Stimulated activated CD8-positive, alpha-beta memory T cell treated with anti-CD3 and anti-CD28 coated beads, Interleukin-2, amount 100 ng/mL, for 48 hours (primary cell): ENCODE results near the gene FCF1.

Source experiments
- DNase-seq, 2 donors: peaks; one replicate each; pipeline ENCODE4 v3.0.0-alpha.2; 2020; ENCODE audit warnings: low read depth in 2 of 2

The FCF1 gene, protein sequence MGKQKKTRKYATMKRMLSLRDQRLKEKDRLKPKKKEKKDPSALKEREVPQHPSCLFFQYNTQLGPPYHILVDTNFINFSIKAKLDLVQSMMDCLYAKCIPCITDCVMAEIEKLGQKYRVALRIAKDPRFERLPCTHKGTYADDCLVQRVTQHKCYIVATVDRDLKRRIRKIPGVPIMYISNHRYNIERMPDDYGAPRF

DNA sequence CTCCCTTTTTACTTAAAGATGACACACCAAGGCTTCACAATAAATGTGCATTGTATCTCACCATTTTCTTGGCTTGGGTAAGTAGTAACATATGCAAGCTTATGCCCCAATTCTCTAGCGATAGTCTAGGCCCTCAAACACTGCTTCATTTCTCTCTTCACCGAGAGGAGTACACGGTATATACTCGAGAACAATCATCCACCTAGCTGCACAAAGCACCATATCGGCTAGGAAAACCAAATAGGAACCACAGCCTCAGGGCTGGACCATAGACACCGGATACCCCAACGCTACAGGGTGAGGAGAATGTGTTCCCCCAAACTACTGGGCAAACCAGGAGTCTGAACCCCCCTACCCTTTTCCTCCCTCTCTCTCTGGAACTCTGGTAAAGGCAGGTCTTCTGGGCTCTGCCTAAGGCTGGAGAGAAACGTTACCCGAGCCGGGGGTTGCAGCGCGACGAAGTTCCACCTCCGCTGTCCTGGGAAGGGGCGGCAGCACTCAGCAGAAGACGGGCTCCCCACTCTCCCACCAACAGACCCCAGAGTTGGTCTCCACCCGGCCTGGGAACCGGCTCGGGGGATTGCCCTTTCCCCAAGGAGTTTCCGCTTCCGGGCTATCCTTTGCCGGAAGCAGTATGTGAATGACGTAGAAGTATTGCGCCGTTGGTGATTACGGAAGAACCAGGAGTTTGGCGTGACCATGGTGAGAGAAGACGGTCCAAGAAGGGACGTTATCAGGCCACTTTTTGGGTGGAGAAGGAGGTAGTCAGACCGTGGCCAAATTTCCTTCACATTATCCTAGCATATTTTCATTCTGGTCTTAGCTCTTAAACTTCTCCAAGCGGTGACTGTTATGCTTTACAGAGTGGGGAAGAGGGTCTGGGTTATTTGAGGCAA, at the start of gene FCF1, which contains the start of gene AREL1:
Gene FCF1, plus strand, starts transcription at position 646 of the 896 bp plus-strand sequence. Its CDS starts 54 bp downstream, at position 700.
Gene AREL1, minus strand, starts transcription at position 582 of the 896 bp plus-strand sequence. CDS start 27,465 bp downstream, outside the sequence.
- DNase-seq, result peak; percentile 56 to 65

DNA sequence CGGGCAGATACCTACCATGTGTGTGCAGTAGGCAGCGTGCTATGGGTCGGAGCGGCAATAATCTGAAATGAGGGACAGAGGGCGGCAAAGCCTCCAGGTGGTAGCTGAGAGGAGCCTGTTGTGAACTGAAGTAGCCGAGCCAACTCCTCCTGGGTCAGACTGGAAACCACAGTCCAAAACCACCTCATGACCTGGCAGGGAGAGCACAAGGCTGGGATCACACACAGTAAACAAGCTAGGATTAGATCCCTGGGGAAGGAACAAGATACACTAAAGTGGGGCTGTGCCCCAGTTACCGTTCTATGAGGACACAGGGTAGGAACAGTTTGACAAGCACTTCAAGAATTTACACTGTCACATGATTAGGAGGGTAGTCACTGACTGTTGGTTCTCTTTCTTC, 49.1 kb upstream of the FCF1 start:
- DNase-seq, result no peak

DNA sequence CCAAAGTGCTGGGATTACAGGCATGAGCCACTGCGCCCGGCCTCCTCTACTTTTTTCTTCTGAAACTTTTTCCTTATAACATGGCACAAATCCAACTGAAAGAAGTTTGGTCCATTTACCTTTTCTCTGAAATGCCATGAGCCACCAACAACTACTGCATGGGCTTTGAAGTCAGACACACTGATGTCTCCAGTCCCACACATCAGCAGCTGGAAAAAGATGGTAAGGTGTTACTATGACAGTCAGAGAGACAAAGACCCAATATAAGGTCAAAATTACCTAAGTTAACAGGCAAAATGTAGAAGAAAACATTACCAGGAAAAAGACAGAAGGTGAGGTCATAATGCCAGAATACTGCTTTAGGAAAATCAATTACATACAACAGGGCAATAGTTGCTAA, 48.2 kb upstream of the FCF1 start:
- DNase-seq, result no peak

DNA sequence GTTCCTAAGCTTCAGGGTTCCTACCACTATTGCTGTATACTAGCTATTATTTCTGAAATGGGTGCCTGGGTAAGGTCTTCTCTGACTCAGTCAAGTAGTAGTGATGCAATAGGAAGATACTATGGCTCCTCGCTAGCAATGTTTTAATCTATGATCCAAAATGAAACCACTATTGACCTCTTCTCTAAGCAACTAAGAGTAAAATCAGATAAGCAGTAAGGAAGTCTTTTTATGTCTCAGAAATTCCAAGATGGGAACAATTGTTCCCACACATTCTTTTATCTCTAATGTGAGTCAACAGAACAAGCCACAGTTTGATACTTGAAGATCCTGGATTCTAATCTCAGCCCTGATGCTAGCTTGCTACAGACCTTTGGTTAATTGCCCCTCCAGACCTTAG, 45.2 kb upstream of the FCF1 start:
- DNase-seq, result no peak

DNA sequence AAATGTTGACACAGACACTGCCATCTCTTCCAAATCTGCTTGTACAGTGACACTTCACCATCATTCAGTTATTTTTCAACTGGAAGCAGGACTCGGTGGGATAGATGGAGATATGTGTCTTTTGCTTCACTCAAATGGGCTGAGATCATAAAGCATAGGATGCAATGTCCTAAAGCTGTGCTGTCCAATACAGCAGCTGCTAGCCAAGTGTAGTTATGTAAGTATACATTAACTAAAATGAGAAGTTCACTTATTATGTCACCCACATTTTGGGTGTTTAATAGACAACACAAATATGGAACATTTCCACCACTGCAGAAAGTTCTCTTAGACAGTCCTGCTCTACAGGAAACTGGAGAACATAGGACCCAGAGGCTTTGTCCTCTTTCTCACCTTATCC, 43.7 kb upstream of the FCF1 start:
- no peak for DNase-seq

DNA sequence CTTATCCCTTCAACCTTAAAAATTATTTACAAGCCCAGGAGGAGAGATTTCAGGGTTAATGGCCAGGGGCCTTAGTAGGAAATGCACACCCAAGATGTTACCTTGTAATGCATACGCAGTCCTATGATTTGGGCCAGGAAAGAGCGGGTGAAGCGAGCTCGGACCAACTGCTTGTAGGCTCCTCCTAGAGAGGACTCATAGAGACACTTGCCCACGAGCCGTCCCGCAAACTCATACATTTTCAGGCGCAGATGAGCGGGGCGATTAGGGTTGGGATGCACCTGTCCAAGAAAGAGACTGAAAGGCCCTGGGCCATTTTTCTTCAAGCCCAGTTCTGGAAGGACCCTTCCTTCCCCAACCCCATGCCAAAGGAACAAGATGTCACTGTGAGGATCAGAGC, 43.1 kb upstream of the FCF1 start:
- DNase-seq, result no peak

DNA sequence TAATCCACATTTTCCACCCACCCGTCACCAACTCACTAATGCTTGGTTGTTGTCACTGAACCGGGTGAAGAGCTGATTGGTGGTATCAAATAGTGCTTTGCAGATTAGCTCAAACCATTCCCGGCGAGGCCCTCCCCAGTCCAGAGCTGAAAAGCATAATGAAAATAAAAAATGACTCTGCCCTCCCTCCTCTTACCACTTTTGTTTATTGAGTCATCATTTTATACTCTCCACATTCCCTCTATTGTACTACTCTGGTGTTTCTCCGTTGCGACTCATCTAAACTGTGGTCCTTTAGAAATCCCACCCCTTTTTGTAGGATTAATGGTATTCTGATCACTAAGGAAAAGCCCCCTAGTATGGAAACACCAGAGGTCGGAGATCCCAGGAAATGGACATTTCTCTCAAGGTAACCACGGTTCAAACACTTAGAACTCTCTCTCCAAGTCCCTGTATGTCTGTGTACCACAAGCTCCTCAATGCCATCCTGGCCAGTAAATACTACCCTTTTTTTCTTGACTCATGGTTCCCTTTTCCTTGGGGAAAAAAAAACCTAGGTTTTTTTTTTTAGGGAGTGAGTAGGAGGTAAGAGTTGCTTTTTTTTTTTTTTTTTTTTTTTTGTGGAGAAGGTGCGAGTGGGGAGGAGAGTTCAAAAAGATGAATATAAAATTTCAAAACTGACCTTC, 42.1 kb upstream of the FCF1 start:
- DNase-seq, result no peak

DNA sequence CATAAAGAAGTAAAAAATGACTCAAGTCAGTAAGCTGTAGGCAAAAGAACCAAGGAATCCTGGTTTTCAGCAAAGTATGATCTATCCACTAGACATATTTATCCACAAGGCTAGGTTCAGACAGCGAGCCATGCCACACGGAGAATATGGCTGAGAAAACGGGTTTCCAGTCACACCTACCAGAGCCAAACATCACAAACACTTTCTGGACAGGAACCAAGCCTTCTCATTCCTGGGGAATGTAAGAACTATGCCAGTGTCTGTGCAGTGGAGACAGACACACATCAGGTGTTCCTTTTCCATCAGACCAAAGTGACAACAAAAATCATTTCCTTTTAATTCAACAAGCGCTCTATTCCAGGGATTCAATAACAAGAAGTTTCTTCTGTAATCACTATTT, 41.2 kb upstream of the FCF1 start:
- no peak for DNase-seq

DNA sequence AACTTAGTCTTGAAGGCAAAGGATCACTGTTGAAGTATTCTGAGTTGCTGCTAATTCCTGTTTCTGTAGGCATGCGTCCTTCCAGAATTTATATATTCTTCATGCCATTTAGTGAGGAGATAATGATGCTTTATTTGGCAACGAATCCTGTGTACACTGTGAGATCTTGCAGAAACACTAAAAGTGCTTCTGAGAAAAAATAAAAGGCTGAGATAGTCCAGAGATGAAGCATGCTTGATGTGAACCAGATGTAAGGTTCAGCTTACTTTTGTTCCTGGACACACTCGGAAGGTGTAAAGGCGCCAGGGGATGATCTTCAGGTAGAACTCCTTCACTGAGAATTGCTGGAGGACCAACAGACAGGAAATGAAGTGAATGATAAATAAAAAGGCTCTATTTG, 39.2 kb upstream of the FCF1 start:
- DNase-seq, result no peak

DNA sequence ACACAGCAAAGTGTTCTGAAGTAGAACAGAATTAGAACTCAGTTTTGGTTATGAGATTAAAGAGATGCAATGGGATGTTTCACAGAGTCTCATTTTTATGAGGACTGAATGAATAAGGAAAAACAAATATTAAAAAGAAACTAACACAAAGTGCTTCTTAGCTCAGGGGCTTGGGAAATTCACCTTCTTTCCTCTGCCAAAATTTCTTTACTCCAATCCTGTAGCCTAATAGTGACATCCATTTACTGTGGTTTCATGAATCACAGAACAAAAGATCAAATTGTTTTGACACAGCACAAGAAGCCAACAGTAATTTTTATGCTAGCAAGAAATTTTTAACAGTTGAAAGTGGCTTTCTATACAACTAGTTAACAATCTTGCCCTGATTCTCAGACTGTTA, 37.7 kb upstream of the FCF1 start:
- DNase-seq, result no peak

DNA sequence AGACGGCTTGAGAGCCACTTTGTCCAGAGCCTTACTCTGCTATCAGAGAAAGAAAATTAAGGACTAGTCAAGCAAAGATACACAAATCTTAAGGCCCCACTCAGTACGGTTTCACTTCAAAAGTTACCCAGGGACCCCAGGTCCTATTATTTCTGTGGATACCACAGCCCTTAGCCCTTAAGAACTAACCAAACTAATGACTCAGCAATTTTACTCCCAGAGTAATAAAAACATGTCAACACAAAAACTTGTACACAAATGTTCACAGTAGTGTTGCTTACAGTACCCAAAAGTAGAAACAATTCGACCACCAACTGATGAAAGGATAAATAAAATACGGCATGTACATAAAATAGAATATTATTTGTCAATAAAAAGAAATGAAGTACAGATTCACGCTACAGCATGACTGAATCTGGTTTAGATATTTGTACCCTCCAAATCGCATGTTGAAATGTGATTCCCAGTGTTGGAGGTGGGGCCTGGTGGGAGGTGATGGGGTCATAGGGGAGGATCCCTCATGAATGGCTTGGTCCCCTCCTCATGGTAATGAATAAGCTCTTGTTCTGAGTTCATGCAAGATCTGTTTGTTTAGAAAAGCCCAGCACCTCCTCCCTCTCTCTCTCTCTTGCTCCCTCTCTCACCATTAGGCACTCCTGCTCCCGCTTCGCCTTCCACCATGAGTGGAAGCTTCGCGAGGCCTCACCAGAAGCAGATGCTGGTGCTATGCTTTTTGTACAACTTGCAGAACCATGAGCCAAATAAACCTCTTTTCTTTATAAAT, 30.6 kb upstream of the FCF1 start:
- DNase-seq, result no peak

DNA sequence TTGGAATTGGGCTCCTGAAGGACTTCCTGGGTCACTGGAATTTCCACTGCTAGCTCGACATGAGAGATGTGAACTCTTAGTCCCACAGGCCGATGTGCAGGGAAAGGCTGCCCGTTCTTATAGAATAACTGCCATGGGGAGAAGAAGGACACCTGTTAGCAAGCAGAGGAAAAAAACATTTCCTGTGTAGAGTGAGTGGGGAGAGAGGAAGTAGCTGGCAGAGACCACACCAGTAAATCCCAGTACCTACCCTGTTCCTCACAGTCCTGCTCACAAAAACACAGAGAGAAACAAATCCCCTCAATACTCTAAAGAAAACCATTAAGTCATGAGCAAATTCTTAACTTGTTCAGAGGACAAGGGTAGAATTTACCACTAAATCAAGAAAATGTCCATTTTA, 29.5 kb upstream of the FCF1 start:
- DNase-seq, result no peak

DNA sequence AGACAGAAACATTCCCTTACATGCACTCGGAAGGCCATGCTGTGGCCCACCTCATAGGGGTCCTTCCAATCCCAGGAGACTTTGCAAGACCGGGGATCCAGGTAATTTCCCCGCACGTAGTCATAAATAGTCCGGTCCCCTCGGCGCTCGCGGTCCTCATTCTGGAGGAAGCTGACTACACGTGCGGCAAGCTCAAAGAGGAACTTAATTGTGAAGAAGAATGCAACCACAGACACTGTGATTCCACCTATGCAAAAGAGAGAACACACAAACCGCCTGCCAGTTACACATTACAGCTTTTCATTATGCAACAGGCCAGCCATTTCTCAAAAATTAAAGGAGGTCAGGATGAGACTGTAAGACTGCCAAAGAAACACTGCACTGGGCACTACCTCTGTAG, 28.5 kb upstream of the FCF1 start:
- DNase-seq, result no peak

DNA sequence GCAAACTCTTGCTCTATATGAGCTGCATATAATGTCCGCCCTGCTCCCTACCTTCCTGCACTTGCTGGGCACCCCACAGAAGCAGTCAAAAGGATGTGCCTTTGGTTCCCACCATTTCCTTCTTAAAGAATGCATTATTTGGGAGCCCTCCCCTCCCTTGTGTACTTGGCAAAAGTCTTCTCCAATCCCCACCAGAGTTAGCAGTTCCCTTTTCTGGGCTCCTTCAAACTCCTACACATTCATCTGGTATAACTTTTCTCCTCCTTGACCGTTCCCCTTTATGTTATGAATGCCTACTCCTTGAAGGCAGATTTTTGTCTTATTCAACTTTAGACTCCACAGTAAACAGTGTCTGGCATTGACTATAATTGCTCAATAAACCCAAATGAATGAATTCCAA, 27.9 kb upstream of the FCF1 start:
- DNase-seq, result no peak

DNA sequence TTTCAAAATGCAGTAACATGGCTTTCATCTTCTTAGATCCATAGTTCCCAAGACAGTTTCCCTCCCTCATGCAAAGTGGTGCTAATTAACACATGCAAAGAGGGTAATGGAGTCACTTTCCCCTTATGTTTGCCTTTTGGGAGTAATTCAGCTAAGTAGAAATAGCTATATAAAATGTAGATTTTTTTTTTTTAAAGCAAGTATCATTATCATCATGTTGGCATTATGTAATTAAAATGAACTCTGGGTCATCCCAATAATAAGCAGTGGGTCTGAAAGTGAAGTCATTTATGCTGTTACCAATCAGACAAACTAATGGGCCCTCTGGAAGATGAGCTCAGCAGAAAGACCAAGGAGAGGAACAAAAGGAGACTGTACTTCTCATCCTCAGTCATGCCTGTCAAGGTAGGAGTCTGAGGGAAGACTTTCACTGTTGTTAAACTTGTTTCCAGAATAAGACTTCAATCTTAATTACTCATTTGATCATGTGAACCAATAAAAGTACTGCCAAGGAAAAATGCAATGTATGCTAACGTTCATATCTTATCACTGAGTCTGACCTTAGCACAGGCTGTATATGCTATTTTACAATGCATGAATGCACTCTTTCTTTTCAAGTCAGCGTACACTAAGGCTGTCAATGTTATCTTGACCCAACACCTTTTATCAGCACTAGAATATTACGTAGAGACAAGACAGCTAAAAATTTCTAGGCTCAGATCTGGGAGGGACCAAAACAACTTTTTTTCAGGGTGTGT, 26.8 kb upstream of the FCF1 start:
- DNase-seq, result no peak

DNA sequence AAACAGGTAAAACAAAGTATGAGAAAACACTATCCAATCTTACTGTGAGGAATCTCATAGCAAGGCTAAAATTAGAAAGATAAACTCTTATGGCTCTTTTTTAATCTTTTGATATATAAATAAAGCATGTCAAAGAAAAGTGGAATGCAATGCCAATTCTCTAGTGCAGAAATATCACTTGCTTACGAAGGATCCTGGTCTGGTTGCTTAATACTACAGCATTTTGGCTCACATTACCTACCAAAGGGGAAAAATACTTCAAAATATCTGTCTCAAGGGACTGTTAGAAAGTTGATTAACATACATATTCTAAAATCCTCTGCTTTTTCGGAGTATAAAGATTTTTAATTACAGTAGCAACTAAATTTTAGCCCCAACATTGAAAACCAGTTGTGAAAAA, 21.5 kb upstream of the FCF1 start:
- DNase-seq, result no peak

DNA sequence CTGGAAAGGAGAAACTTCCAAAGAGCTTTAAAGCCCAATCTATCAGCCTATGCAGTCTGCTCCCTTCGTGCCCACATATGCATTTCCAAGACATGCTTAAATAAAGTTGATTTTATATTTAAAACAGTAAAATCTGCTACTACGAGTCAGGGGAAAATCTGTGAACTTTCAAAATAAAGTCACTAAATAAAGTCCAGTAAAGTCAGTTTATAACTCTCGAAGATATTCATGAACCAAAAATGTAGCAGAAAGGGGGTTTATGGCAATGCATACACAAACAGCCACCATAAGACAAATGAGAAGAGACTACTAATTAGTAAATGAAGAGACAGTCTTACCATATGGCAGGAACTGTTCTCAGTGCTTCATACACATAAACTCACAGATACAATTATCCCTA, 19.8 kb upstream of the FCF1 start:
- DNase-seq, result no peak

DNA sequence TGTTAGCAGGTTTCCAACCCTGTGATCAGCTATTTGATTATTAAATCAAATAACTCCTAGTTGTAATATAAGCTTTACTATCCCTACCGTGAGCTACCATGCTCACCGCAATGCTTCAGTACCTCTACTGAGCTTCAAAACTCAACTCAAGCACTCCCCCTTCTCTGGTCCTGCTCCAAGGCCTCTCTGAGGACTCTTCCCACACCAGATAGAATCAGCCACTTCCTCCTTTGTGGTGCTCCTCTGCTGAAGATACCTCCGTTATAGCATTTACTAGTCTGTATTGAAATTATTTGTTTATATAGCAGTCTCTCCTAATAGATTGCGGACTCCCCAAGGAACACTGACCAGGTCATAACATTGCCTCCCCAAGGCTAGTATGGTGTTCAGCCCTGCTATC, 17.5 kb upstream of the FCF1 start:
- no peak for DNase-seq

DNA sequence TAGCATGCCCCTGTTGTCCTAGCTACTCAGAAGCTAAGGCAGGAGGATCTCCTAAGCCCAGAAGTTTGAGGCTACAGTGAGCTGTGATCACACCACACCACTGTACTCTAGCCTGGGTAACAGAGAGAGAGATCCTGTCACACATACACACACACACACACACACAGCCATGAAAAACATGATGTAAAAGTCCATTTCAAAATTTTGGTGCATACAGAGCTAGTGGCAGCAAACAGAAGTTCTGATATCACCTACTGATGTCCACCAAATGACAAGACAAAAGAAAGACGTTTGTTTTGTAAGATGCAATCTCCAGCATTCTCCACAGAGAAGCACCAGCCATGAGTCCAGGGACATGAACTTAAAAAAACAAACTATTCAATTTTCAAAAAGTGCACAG, 15.9 kb upstream of the FCF1 start:
- no peak for DNase-seq

DNA sequence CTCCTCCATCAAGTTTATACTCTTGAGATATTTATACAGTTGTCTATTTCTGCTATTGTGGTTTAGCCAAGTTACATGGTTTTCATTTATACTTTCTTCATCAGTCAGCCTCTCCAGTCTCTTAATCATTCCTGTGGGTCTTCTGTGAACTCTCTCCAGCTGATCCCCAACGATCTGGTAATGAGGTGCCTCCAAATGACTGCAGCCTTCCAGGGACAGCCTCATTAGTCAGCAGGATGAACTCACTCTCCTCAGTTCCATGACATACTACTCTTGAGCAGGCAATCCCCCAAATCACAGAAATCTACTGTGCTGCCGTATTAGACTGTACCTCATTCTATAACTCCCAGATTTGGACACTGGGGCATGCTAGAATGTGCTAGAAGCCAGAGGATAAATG, 15.4 kb upstream of the FCF1 start:
- DNase-seq, result no peak

DNA sequence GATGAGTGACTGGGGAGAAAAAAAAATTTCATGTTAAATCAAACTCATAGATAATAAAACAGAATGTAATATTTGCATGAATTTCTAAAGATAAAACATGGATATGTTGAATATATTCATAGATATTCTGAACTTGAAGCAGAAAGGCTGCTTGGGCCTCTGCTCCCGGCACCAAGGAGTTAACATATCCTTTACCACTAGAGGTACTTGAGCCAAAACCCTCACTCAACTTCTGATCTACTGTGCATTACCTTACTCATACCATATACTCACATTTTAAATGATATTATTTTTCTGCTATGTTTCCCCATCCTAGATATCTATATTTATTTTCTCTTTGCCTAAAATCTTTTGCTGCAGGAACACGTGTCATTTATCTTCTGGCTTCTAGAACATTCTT, 15.0 kb upstream of the FCF1 start:
- DNase-seq, result no peak
